Heart left ventricle (tissue), 13 donors: ENCODE data around the gene ZNF326.

Experiments
- CTCF ChIP-seq, 12 donors: fragments of 200-600 bp; sonication (generic) in 4 of 12; IDR thresholded peaks; one replicate each; pipeline versions ENCODE4 v1.5.0 to v1.8.0; 2018 to 2022; ENCODE audit warnings: antibody characterized with exemption in 12 of 12, mild to moderate bottlenecking in 5 of 12
- POLR2A ChIP-seq, 2 donors: fragments of 450-650 bp; IDR thresholded peaks; one replicate each; pipeline ENCODE4 v1.6.1; 2017; ENCODE audit warnings: antibody characterized with exemption in 2 of 2, mild to moderate bottlenecking in 2 of 2, moderate library complexity in 2 of 2
- donor health status: ischemic (EF 13 %, LVEDD 7.1; RV severe dilation, severe dysfunction).
- donor health status: DM: no; HTN: yes; CAD: no.
- donor health status: DM: no; HTN: no; CAD: no.
- donor health status: ischemic (EF 25% LVEDD 6.9; RV normal size, moderate dysfunction).
- donor health status: ischemic (EF 25% LVEDD 5.7; RV mildly dilated, moderate dysfunction).
- donor health status: ischemic (EF 35%, LVEDD 5.7; RV mildly dilated, moderate dysfunction).
- donor health status: nonischemic (EF 11% LVEDD 7.7; RV severe dilation, severe dysfunction).
- donor health status: DM: yes; HTN: yes; CAD: no.
- donor health status: PGD.
- donor health status: ischemic (EF 29% LVEDD 5.4; RV normal size, mild dysfunction).
- donor health status: nonischemic (EF 23%, LVEDD 6.1; RV moderate dilation, normal function).

- TF ChIP-seq POLR2A (IDR thresholded peaks at IDR 0.05) (no peak), CTCF (IDR thresholded peaks at IDR 0.05) (no peak)
These were observed 4.3 kb downstream of the ZNF326 start for GRCh38 chr1:89999208-89999607.
